ENCODE data around the gene LDHA.
A peak's percentile ranks its signal among the peaks of the same experiment; 100 is the strongest.

The LDHA gene

GRCh38 chr11:18394275-18394927, at the start of gene LDHA:
Gene LDHA, plus strand, starts transcription at chr11:18394563. Its CDS starts 2,280 bp downstream, at chr11:18396843.
- DNase-seq (ENCODE audit: low spot score), result peak; percentile 98

GRCh38 chr11:18347471-18348125, 46.8 kb upstream of the LDHA start:
- DNase-seq (ENCODE audit: low spot score), result no peak

- DNase-seq (ENCODE audit: low spot score), result no peak
These were observed 41.8 kb upstream of the LDHA start for GRCh38 chr11:18352581-18352980.

- DNase-seq (ENCODE audit: low spot score), result no peak
These were observed 35.7 kb upstream of the LDHA start for GRCh38 chr11:18358646-18359045.

- DNase-seq (ENCODE audit: low spot score), result no peak
These were observed 33.2 kb upstream of the LDHA start for GRCh38 chr11:18361154-18361553.

GRCh38 chr11:18364495-18365073, 29.8 kb upstream of the LDHA start:
- no peak for DNase-seq (ENCODE audit: low spot score)

GRCh38 chr11:18365741-18366140, 28.6 kb upstream of the LDHA start:
- DNase-seq (ENCODE audit: low spot score), result no peak

- DNase-seq (ENCODE audit: low spot score), result no peak
These were observed 28.1 kb upstream of the LDHA start for GRCh38 chr11:18366286-18366685.

GRCh38 chr11:18367431-18367830, 26.9 kb upstream of the LDHA start:
- no peak for DNase-seq (ENCODE audit: low spot score)

GRCh38 chr11:18368221-18368620, 26.1 kb upstream of the LDHA start:
- no peak for DNase-seq (ENCODE audit: low spot score)

- no peak for DNase-seq (ENCODE audit: low spot score)
These were observed 25.0 kb upstream of the LDHA start for GRCh38 chr11:18369398-18369797.

- no peak for DNase-seq (ENCODE audit: low spot score)
These were observed 23.1 kb upstream of the LDHA start for GRCh38 chr11:18371279-18371678.

GRCh38 chr11:18372201-18372600, 22.2 kb upstream of the LDHA start:
- DNase-seq (ENCODE audit: low spot score), result no peak

- DNase-seq (ENCODE audit: low spot score), result no peak
These were observed 19.4 kb upstream of the LDHA start for GRCh38 chr11:18374956-18375355.

GRCh38 chr11:18375941-18376340, 18.4 kb upstream of the LDHA start:
- DNase-seq (ENCODE audit: low spot score), result no peak

- DNase-seq (ENCODE audit: low spot score), result no peak
These were observed 15.2 kb upstream of the LDHA start for GRCh38 chr11:18379201-18379600.

GRCh38 chr11:18383388-18384156, 10.8 kb upstream of the LDHA start:
- DNase-seq (ENCODE audit: low spot score), result peak; percentile 87

- DNase-seq (ENCODE audit: low spot score), result peak; percentile 31
These were observed 10.2 kb upstream of the LDHA start for GRCh38 chr11:18384157-18384641.

GRCh38 chr11:18390088-18390487, 4.3 kb upstream of the LDHA start:
- no peak for DNase-seq (ENCODE audit: low spot score)

- no peak for DNase-seq (ENCODE audit: low spot score)
These were observed 1.7 kb upstream of the LDHA start for GRCh38 chr11:18392434-18393321.

GRCh38 chr11:18393581-18394274, 635 bp upstream of the LDHA start:
- peak; percentile 6 for DNase-seq (ENCODE audit: low spot score)
